ENCODE measurements around the gene PSMC3IP. TPM values are rescaled to one million over a fixed set of nuclear protein-coding genes. Genes with fewer than 3 reads are reported as not detected.
"Not testable (repeated sequence)": the region's sequence is repeated elsewhere in the genome, so short reads cannot be mapped to it uniquely, and the experiment has no call there.

The PSMC3IP gene
- total and polyA plus RNA-seq, 7 donors = 0.26 to 13.3 (median 3.3) TPM

DNA sequence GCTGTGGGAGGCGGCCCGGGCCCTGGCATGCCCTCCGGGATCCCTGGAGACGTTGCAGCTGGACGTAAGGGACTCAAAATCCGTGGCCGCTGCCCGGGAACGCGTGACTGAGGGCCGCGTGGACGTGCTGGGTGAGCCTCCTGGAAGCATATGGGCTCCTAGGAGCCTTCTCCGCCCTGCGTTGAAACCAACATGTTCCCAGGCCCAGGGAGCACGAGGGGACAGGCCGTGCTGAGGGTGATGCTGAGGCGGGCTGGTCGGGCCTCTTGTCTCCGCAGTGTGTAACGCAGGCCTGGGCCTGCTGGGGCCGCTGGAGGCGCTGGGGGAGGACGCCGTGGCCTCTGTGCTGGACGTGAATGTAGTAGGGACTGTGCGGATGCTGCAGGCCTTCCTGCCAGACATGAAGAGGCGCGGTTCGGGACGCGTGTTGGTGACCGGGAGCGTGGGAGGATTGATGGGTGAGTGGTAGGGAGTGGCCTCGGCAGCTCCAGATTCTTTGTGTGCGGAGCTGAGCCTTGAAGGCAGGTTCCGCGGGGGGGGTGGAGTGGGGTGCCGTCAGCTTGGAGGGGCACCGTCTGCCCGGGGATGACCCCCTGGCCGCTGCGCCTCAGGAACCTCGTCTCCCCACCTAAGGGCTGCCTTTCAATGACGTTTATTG, 24.2 kb downstream of the PSMC3IP start:
- Histone ChIP-seq H3K9me3 (no peaks in the 10 kb centered on the region), H3K27ac (peak overlapping the region; percentile 88), H3K27me3 (ENCODE audit: insufficient read depth in 3 of 3, low read length in 2 of 3) (no peaks in the 10 kb centered on the region), H3K4me1 (peaks cover 10% of the 10 kb centered on the region), H3K4me3 (peak overlapping the region; percentile 92), H3K36me3 (ENCODE audit: insufficient read depth in 1 of 2, low read depth in 1 of 2) (no peaks in the 10 kb centered on the region)
- 64 to 74% (median 65%) methylated on average over 44 to 45 of the region's 45 CpGs for WGBS, 3 donors
- no peak for TF ChIP-seq CTCF (IDR thresholded peaks at IDR 0.05)
- ATAC-seq = peak in 3 of 4 donors; percentile 9 to 16 (median 15)
- intact Hi-C loops (cut with DNase I) = no loop called here
- peak in 1 of 2 donors; percentile 58 for DNase-seq

GRCh38 chr17:42552736-42553135, 24.8 kb downstream of the PSMC3IP start, which contains the start of gene HSD17B1:
Gene HSD17B1 (plus strand): TSS chr17:42552923. CDS start chr17:42552934, 11 bp downstream.
- intact Hi-C loops (cut with DNase I); ATAC-seq; H3K36me3 ChIP-seq (ENCODE audit: insufficient read depth in 1 of 2, low read depth in 1 of 2); H3K4me1 ChIP-seq; H3K9me3 ChIP-seq; H3K27me3 ChIP-seq (ENCODE audit: insufficient read depth in 3 of 3, low read length in 2 of 3): not testable (repeated sequence)
- Histone ChIP-seq H3K4me3 (peak within 1 kb of the TSS; percentile 92), H3K27ac (peak within 1 kb of the TSS; percentile 88)
- DNase-seq = peak in 1 of 2 donors; percentile 31
- 81 to 85% (median 85%) methylated on average over 13 to 15 of the region's 15 CpGs for WGBS, 3 donors

DNA sequence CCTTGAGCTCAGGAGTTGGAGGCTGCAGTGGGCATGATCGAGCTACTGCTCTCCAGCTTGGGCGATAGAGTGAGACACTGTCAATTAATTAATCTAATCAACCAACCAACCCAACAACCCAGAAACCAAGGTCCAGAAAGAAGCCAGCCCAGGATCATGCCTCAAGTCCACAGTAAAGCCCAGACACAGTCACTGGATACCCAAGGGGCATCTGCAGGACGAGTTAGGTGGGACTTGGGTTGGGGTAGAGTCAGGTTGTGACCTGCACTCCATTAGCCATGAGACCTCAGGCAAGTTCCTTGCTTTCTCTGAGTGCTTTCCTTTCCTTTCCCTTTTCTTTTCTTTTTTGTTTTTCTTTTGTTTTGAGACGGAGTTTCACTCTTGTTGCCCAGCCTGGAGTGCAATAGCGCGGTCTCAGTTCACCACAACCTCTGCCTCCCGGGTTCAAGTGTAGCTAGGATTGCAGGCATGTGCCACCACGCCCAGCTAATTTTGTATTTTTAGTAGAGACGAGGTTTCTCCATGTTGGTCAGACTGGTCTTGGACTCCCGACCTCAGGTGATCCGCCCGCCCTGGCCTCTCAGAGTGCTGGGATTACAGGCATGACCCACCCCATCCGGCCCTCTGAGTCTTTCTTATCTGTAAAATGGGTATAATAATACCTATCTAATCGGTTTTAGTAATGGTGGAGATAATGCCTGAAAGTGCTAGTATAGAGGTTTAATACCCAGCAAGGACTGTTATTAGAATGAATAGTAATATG, 28.4 kb downstream of the PSMC3IP start:
- H3K4me3 ChIP-seq = no peak overlapping the region

DNA sequence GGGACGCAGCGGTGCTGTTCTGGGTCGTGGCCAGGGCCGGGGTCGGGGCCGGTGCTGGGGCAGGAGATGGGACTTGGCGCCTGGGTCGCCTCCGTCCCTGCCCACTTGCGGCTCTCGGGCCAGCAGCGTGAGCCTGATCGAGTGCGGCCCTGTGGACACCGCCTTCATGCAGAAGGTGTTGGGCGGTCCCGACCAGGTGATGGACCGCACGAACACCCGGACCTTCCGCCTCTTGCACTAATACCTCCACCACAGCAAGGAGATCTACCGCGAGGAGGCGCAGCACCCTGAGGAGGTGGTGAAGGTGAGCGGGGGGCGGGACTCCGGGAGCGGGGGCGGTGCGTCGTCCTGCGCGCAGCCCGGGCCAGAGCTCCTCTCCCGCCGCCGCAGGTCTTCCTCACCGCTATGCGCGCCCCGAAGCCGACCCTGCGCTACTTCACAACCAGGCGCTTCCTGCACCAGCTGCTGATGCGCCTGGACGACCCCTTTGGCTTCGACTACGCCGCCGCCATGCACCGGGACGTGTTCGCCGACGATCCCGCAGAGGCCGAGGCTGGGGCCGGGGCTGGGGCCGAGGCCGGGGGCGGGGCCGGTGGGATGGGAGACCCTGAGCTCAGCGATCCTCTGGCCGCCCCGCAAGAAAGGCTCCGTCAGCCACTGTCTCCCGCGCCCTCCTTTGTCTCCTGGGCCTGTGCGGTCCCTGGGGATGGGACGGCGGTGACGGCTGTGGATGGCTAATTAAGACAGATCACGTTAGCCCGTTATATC, 29.3 kb downstream of the PSMC3IP start:
- Histone ChIP-seq H3K4me3 (peak overlapping the region; percentile 35), H3K27me3 (ENCODE audit: insufficient read depth in 3 of 3, low read length in 2 of 3) (no peaks in the 10 kb centered on the region), H3K27ac (no peak overlapping the region), H3K4me1 (peaks cover 11% of the 10 kb centered on the region), H3K9me3 (no peaks in the 10 kb centered on the region), H3K36me3 (ENCODE audit: insufficient read depth in 1 of 2, low read depth in 1 of 2) (peaks cover 0 to 7% of the 10 kb centered on the region in 2 donors)
- peak in 1 of 2 donors; percentile 63 for DNase-seq
- no peak for TF ChIP-seq CTCF (IDR thresholded peaks at IDR 0.05)
- intact Hi-C loops (cut with DNase I) = no loop called here
- WGBS, 3 donors = 43 to 52% (median 47%) methylated on average over 63 to 74 of the region's 74 CpGs
- peak in 1 of 4 donors; percentile 9 for ATAC-seq

More for the DNA sequence above, 28.4 kb downstream of the PSMC3IP start:
- TF ChIP-seq CTCF (IDR thresholded peaks at IDR 0.05) = no peak
- WGBS, 3 donors = 80 to 88% (median 82%) methylated on average over 14 of the region's 14 CpGs
- DNase-seq (no peak), ATAC-seq (no peak)
- Histone ChIP-seq H3K4me1 (peaks cover 8% of the 10 kb centered on the region), H3K27me3 (ENCODE audit: insufficient read depth in 3 of 3, low read length in 2 of 3) (no peaks in the 10 kb centered on the region), H3K9me3 (no peaks in the 10 kb centered on the region), H3K27ac (no peak overlapping the region), H3K36me3 (ENCODE audit: insufficient read depth in 1 of 2, low read depth in 1 of 2) (no peaks in the 10 kb centered on the region)
- intact Hi-C loops (cut with DNase I) = no loop called here
